GM19025 (cell line): Measurements from ENCODE around the gene GUK1.
"Not testable (repeated sequence)": the region's sequence is repeated elsewhere in the genome, so short reads cannot be mapped to it uniquely, and the experiment has no call there.

ENCODE experiments used
- ATAC-seq: cut with Tn5 transposase; IDR thresholded peaks from one replicate; pipeline ENCODE4 v1.9.1; 2021; ENCODE audit warnings: mild to moderate bottlenecking, low read depth, moderate library complexity; ENCODE audit not compliant: unreplicated experiment

The GUK1 gene

GRCh38 chr1:228174482-228175315, 34.6 kb downstream of the GUK1 start:
- no peak for ATAC-seq

- no peak for ATAC-seq
These were observed 35.4 kb downstream of the GUK1 start for GRCh38 chr1:228175316-228176023.

- no peak for ATAC-seq
These were observed 35.9 kb downstream of the GUK1 start for GRCh38 chr1:228176024-228176395.

GRCh38 chr1:228176461-228177182, 36.5 kb downstream of the GUK1 start:
- no peak for ATAC-seq

GRCh38 chr1:228177183-228177475, 37.0 kb downstream of the GUK1 start:
- no peak for ATAC-seq

- ATAC-seq = no peak
These were observed 37.9 kb downstream of the GUK1 start for GRCh38 chr1:228177721-228178710.

GRCh38 chr1:228178737-228179684, 38.9 kb downstream of the GUK1 start:
- no peak for ATAC-seq

GRCh38 chr1:228180271-228180958, 40.3 kb downstream of the GUK1 start:
- ATAC-seq = no peak

GRCh38 chr1:228180959-228181644, 41.0 kb downstream of the GUK1 start:
- no peak for ATAC-seq

GRCh38 chr1:228181645-228182034, 41.6 kb downstream of the GUK1 start:
- ATAC-seq = no peak

- no peak for ATAC-seq
These were observed 42.4 kb downstream of the GUK1 start for GRCh38 chr1:228182296-228183030.

- ATAC-seq = no peak
These were observed 44.1 kb downstream of the GUK1 start for GRCh38 chr1:228184152-228184551.

GRCh38 chr1:228185641-228185965, 45.5 kb downstream of the GUK1 start:
- ATAC-seq = no peak

- not testable (repeated sequence) for ATAC-seq
These were observed 48.2 kb downstream of the GUK1 start for GRCh38 chr1:228188249-228188648.

- no peak for ATAC-seq
These were observed 50.1 kb downstream of the GUK1 start for GRCh38 chr1:228190182-228190581.

- no peak for ATAC-seq
These were observed 50.7 kb downstream of the GUK1 start for GRCh38 chr1:228190778-228191177.

GRCh38 chr1:228194436-228194835, 54.4 kb downstream of the GUK1 start:
- ATAC-seq = no peak
